ELF-1 (cell line): Measurements from ENCODE around the gene EXOC6B.

Source experiments
- DNase-seq: peaks from one replicate; pipeline ENCODE4 v3.0.0-alpha.2; 2016; ENCODE audit warnings: low read depth, low spot score

Gene EXOC6B

DNA sequence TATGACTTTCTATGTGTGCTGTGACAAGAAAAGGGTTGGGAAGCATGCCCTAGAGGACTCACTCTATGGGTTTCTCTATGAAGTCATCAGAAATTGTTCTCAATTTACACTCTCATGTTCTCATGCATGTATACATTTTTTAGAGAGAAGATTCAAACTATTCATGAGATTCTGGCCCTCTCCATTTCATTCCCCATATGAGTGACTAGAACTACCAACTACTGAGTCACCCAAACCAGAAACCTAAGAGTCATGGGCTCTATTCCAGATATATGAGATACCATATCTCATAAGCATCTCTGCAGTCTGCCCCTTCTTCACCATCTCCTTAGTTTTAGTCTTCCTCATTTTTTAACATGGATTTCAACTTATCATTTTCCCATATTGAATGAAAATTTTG lies 87.7 kb downstream of the EXOC6B start:
- DNase-seq, result no peak

DNA sequence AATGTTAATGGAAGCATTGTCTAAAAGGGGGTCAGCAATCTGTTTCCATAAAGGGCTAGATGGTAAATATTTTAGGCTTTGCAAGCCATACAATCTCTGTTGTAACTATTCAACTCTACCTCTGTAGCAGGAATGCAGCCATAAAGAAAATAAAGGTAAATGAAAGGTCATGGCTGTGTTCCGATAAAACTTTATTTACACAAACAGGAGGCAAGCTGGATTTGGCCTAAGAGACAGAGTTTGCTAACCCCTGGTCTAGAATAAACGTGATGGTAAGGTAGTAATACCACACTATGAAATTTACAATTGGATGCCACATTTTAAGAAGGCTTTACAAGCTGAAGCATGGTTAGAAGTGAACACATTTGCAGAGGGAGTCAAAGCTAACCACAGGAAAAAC lies 91.4 kb downstream of the EXOC6B start:
- no peak for DNase-seq

DNA sequence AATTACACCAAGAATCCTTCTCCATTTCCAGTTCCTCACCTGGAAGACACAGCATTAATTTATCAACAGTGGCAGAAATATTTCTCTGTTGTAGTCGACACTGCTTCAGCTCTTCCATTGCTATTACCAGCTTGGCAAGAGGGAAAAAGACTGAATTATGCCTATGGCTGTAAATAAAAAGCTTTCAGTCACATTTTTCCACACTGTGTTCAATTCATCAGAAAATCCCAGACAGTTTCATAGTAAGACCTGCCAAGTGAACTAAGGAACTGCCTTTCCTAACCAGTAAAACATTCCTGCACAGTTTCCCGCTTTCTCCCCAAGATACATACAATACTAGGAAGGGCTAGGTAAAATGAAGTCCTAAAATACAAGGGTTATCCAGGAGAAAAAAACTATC lies 94.7 kb downstream of the EXOC6B start:
- no peak for DNase-seq

DNA sequence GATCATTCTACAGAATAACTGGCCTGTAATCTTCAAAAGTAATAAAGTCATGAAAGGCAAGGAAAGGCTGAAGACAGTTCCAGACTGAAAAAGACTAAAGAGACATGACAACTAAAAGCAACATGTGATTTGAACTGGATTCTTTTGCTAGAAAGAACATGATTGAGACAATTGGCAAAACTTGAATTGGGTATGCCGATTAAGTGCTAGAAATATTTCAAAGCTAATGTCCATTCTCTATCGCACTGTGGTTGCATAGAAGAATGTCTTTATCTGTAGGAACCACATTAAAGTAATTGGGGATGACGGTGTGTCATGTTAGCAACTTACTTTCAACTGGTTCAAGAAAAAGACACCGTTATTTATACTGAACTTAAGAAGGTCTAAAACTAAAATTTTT lies 98.5 kb downstream of the EXOC6B start:
- no peak for DNase-seq

DNA sequence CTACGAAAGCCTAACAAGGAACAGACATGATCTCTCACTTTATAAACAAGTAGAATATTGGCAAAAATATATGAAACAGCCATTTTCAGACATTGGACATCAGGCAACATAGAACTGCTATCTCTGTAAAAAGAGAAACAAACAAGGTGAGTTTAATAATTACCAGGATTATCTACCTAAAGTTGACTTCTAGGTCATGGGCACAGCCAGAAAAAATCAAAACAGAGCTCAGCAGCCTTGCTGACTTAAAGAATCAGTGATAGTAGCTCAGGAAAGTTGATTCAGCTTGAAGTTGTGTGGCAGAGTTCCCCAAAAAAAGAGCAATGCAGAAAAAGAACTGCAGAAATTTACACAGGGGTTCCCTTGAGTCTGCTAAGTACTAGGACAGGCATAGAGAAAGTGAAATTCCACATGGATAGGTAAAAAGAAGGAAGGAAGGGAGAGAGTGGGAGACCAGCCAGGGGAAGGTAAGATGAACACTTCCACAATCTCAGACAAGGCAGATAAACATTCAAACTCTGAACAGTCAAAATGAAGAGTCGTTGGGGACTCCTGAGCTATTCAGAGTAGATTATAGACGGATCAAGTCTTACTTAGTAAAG lies 102.0 kb downstream of the EXOC6B start:
- no peak for DNase-seq

DNA sequence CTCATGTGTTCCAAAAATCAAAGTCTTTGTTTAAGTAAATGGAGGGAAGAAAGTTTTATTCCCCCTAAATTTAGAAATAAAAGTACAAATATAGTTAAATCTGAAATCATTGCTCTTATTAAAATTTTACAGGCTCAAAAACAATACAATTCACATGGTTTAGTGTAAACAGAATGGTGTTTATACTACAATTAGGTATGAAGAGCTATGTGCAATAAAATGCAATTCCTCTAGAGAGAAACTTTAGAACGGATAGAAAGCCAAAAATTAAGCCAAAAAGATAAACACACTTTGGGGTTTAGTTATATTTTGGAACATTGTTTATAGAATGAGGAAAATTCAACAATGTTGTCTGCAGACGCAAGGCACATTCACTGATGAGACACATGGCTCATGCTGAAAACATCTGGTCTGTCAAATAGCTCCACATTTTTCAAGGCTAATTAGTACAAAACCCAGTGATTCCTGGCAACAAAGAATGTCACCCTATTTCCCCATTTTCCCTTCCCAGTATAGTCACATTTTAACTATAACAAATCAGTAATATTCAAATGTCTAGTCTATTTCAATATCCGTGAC lies 103.3 kb downstream of the EXOC6B start:
- DNase-seq, result no peak

DNA sequence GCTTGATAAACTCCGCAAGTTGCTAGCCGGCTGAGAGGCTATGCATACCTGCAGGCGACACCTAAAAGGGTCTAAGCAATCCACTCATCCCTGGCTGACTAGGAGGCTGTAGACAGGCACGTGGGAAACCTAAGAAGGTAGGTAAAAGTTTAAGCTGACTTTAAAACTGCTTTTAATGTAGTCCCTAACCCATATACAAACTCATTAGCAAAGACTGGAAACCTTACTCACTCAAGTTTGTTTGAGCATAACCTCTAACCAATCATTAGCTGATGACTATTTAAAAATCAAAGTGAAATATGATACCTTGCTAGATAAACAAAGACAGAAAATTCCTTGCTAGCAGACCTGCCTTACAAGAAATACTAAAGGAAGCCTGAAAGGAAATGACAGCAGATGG lies 106.4 kb downstream of the EXOC6B start:
- DNase-seq, result peak; percentile 74

DNA sequence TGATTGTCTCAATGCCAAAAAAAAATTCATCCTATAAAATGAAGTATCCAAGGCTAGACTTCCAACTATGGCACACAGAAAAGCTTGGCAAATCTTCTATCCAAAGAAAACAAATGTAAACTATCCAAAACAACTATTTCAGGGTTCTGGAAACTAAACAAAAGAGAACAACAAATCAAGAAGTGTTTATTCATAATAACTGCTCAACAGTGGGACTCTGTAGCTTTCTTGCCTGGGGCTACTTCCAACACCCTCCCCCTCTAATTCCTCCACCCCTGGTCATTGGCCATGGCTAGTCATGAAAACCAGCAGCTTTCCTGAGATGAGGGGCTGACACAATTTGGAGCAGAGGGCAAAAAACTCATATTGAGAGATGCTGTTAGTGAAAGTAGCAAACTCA lies 107.0 kb downstream of the EXOC6B start:
- peak; percentile 61 for DNase-seq

DNA sequence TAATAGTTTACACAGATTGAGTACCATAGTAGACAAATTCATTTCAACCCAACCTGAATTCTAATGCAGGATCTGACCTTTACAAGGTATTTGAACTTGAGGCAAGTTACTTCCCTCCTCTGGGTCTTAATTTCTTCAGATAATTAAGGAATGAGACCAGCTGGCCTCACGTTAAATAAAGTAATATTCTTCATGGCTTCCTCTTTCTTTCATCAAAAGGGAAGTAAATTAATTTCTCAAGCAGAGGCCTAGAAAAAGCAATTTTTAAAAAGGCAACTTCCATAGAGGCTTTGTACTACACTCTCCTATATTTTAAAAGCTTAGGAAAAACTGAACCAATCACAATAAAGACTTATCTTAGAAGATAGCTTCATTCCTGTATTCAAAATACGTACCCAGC lies 109.2 kb downstream of the EXOC6B start:
- DNase-seq, result no peak

DNA sequence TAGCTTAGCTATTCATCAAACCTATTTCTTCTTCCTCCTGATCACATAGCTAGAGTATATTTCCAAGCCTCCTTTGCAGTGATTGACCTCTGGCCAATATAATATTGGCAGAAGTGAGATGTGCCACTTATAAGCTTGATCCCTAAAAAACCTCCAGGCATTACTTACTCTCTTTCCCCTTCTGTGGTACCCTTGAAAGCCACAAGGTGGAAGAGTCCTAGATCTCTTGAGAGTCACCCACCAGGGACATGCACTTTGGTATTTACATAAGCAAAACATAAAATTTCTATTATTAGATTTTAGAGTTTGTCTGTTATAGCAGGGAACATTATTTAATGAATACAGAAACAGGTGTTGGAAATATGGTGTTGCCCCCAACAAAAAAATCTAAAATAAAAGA lies 112.0 kb downstream of the EXOC6B start:
- DNase-seq, result no peak

DNA sequence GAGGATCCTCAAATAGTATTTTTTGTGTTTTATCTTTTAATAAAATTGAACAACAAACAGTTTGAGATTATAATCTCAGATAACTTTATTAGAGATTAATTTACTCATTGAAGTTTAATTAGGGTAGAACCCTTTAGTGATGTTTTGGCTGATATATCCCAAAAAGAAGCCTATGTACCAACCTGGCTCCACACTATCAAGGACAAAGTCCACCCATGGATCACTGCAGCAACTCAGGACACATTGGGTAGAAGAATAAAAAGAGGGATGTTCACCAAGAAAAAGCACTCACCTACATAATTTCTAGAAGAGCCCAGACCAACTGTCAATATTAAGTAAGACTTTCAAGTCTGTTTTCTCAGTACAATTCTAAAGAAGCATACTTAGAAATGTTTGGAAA lies 112.9 kb downstream of the EXOC6B start:
- DNase-seq, result no peak

DNA sequence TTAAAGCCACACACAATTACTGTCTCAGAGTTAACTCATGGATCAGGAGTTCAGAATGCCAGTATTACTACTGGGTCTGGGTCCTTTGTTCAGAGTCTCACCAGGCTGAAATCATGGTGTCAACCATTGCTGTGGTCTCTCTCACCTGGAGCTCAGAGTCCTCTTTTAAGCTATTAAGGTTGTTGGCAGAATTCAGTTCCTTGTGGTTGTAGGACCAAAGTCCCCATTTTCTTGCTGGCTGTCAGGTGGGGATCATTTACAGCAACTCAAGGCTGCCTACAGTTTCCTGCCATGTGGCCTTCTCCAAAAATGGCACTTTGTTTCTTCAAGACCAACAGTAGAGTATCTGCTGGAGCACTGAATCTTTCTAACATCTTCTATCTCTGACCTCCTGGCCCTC lies 113.5 kb downstream of the EXOC6B start:
- no peak for DNase-seq

DNA sequence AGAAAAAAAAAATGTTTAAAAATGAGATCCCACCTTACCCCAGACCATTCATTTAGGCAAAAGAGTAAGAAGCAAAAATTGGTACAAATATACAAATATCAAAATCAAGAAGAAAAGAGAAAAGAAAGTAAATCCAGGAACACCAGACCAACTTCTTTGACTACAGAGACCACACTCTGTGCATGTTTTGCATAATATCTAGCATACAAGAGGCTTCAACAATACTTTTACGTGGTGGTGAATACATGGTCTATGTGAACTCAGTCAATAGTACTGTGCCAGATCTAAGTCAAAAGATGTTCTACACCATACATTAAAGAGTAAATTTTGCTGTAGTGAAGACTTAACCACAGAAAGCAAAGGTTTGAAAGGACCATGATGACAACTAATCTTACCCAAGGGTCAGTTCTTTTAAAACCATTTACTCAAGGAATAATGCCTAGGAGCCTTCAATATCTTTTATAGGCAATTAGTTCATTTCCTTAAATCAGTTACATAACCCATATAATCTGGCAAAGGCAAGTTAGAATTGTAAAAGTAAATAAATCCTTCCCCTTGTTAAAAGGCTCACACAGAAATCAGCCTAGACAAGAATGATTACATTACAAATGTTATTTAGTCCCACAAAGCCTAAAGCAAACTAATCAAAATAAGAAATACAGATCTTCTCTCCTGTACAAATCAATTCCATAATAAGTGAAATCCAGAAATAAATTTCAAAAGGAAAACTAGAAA lies 115.2 kb downstream of the EXOC6B start:
- no peak for DNase-seq

DNA sequence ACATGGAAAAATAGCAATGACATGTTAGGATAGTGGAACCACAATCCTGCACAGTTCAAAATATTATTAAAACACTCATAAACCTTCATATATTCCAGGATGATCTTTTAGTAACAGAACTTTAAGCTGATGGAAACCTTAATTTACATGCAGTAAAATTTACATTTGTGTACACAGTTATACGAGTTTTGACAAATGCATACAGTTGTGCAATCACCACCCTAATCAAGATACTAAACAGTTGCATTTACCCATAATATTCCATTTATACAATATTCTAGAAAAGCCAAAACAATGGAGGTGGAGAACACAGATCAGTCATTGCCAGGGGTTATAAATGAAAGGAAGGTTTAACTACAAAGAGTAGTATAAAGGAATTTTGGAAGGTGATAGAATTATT lies 117.6 kb downstream of the EXOC6B start:
- DNase-seq, result no peak

DNA sequence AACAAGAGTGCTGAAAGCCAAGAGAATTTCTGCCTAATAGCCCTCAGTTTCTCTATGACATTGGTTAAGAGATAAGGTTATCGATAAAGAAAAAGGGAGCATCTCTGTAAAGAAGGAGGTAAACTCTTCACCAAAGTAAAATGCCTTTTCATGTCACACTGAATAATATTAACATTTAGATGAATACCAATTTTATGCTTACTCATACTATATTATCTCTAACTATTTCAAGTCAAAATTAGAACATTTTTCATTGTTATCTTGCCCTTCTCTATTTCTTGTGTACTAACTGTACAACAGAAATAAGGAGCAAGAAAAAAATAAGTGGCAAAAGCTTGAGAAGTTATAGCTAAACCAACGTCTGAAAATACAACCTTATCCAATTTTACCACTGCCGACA lies 127.5 kb downstream of the EXOC6B start:
- no peak for DNase-seq

DNA sequence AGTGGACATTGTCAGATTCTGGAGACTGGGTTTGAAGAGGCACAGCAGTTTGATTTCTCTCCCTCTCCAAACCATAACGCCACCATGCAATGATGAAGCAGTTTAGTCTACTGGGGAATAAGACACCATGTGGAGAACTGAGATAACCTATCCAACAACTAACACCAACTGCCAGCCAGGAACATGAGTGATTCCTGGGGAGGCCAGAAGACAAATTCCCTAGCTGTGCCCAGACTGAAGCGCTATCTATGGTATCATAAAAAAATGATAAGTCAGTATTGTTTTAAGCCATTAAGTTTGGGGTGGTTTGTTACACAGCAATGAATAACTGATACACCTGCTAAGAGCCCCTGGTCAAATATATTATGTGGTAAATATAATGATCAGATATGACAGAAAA lies 129.3 kb downstream of the EXOC6B start:
- no peak for DNase-seq

DNA sequence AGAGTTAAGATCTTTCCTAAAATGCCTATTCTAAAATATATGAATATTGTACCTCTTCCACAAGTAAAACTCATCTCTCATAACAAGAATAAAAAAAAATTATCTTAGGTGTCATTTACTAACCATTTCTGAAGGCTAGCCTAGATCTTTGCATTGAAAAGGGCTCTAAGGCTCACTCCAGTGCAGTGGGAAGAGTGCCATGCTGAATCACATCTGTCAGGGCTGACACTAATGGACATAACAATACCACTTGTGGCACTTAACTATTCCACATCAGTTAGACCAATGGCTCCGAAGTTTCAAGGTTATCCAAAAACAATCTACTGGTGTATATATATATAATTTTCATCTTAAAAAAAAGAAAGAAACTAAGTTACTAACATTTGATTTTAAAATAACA lies 130.2 kb downstream of the EXOC6B start:
- no peak for DNase-seq

DNA sequence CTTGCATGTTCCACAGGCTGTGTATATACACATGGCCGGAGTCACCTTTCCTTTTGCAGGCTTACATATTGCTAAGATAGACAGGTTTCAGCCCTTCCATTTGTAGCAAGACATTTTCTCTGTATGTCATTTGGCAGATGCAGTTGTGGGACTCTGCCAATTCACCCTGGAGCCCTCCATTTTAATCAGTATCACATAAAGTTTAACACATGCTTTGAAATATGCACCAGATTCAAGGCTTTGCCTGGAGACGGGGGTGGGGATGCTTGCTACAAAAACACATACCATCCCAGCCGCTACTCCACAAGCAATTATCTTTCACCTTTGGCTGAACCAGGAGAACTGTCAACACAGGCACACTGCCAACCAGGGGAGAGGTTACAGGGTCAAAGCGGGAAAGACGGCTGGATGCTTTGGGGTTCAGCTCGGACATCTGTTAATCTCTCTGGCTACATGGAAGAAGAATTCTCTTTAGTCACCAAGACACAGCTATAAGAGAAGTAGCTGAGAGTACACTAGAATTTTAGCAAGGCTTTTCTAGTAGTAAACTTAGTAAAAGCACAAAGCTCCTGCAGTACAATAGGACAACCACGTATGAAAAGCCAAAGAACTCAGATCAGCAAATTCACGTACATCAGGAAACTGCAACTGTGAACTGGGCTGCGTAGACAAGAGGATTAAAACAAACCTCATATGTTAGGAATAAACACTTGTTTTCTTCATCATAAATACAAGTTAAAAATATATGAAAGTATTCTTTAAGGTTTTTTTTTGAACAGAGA lies 130.9 kb downstream of the EXOC6B start:
- DNase-seq, result peak; percentile 47

DNA sequence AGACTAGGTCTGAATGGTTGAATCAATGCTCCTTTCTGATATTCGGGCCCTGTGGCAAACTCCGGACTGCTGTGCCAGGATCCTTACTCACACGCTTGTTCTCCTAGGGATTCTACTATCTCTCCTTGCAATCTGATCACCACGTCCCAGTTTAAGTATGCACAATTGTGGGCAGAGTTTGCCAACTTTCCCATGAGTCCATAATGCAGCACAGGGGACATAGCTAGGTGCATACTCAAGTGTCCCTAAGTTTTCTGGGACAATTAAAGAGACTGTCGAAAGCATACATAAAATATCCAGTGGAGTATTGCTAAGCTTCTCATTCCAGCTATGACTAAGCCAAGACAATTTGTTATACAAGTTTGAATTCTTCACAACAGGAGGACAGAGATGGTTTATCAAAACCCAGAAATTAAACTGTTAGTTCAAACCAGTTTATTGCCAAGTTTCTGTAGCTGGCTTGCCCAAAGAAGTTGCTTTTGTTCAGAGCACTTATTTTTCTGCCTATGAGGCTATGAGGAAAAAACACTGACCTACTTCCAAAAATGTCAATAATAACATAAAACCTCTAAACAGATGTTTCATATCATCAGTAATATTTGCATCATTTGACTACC lies 136.1 kb downstream of the EXOC6B start:
- no peak for DNase-seq

DNA sequence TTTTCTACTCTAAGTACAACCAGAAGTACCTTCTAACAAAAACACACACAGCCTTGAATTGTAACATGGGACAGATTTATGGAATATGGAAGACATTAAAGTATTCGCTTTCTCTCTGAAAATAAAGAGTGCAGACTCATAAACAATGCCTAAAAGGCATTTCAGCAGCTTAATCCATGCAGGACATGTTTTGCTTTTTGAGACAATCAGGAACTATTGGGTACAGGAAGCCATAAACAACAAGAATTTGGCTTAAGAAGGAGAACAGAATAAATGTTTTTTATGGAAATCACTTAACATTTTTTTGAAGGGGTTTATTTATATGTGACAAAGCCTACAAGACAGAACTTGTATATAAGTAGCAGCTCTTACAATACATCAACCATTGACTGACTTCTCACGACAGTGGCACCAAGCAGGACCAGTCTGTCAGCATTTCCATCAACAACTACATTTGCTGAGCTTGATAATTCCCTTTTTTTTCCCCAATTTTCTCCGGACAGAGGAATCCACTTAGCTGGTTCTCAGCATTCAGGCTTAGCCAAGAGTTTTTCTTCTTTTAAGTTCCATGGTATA lies 140.1 kb downstream of the EXOC6B start:
- no peak for DNase-seq

DNA sequence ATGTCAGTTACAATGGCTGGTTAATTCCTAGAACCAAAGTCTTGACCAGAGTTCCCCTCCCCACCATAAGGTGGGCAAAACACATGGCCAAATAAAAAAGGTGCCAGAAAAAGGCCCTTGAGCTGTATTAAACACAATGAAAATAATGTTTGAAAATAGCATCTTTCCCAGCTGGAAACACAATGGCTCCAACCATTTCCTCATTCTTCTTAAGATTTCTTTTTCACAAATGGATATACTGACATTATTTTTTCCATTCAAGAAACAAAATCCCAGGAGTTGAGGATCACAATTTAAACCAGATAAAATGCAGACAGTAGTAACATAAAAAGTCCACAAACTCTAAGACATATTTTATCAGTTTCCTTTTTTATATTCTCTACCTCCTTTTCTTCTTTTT lies 143.8 kb downstream of the EXOC6B start:
- DNase-seq, result no peak
